GM12891 (cell line): ENCODE data around the gene GALNT9.

Source experiments
- PAX5 ChIP-seq: IDR thresholded peaks from 2 replicates; pipeline ENCODE4 v1.6.1; 2011; ENCODE audit warnings: low read length, moderate library complexity, mild to moderate bottlenecking; ENCODE audit not compliant: insufficient read depth, severe bottlenecking
- POLR2A ChIP-seq: IDR thresholded peaks from 2 replicates; pipeline ENCODE4 v1.6.1; 2011; ENCODE audit warnings: low read depth, low read length, control low read depth
- POLR2AphosphoS5 ChIP-seq: IDR thresholded peaks from 2 replicates; pipeline ENCODE4 v1.6.1; 2011; ENCODE audit warnings: low read depth, low read length, control low read depth
- POU2F2 ChIP-seq: IDR thresholded peaks from 2 replicates; pipeline ENCODE4 v1.6.1; 2011; ENCODE audit warnings: low read depth, mild to moderate bottlenecking, control low read depth, low read length, moderate library complexity
- SPI1 ChIP-seq: IDR thresholded peaks from 2 replicates; pipeline ENCODE4 v1.6.1; 2011; ENCODE audit warnings: low read depth, low read length, control low read depth
- TAF1 ChIP-seq: IDR thresholded peaks from 2 replicates; pipeline ENCODE4 v1.6.1; 2011; ENCODE audit warnings: low read depth, low read length, control low read depth

DNA sequence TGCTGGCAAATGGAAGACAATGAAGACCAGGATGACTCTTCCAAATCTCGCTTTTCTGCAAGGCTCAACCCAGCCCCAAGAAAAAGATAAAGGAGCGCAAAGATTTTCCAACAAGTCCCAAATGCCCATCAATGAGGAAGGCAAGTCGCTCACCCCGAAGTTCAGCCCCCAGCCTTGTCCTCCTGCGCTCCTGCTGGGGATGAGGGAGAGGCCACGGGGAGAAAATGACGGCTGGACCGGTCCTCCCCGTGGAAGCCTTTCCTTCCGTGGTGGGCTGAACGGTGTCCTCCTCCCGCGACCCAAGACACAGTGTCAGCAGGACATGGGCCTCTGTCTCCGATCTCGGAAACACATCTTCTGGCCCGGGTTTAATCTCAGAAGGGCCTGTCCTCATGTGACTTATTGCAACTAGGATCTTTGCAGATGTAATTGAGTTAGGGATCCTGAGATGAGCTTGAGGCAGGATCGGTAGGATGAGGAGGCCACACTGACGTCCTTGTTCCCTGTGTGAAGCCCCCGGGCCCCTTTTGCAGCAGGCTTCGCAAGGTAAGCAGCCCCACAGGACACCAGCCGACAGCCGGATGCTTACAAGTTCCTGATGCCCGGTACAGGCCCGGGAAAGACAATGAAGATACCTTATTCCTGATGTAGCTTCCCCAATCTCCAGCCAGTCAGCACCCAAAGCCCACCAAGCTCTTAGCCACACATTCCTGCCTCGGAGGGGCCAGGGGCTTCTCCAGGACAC is 64.2 kb downstream of the GALNT9 start:
- TF ChIP-seq POLR2A (no peak), POLR2AphosphoS5 (no peak), TAF1 (no peak), SPI1 (no peak), PAX5 (no peak), POU2F2 (no peak)
